Endothelial cell of umbilical vein (primary cell): Measurements from ENCODE around the gene CD247. TPM values are rescaled to one million over a fixed set of nuclear protein-coding genes. Genes with fewer than 3 reads are reported as not detected.

ENCODE experiments used
- BruUV-seq: library from RNA; stranded (reverse); fragments of 400-500 nt; replicated peaks from 2 replicates; lab custom pipeline; 2021; lab: Mats Ljungman, UMichigan
- CTCF ChIA-PET: fragments of 300-600, 350-600 bp; sonication (Branson Sonifier 250); formaldehyde crosslinking; loops from one replicate; lab custom pipeline; 2021; ENCODE audit warnings: antibody characterized with exemption, inconsistent platforms; lab: Charles Lee
- POLR2A ChIA-PET: fragments of 300-600, 350-600 bp; sonication (Branson Sonifier 250); formaldehyde crosslinking; loops from one replicate; lab custom pipeline; 2021; ENCODE audit warnings: antibody characterized with exemption, inconsistent platforms; lab: Charles Lee
- DNase-seq: peaks from one replicate; pipeline ENCODE4 v3.0.0-alpha.2; 2011; ENCODE audit warnings: low read depth, low spot score
- FAIRE-seq: peaks from 2 replicates; lab custom pipeline; 2011; peaks lifted over from hg19 to GRCh38; lab: Jason Lieb, UNC
- H2AFZ ChIP-seq: 2 replicates; pipeline ENCODE4 v1.6.0; 2012; ENCODE audit warnings: low read depth, low read length, control low read depth, inconsistent platforms
- H3K27ac ChIP-seq: 2 replicates; pipeline ENCODE4 v1.5.1; 2011; ENCODE audit warnings: low read depth, mild to moderate bottlenecking, control low read depth, low read length, moderate library complexity; ENCODE audit not compliant: insufficient read depth
- H3K27me3 ChIP-seq, 2 experiments: 2 replicates each; pipeline versions ENCODE4 v1.6.0 to v1.6.1; 2011; ENCODE audit warnings: low read length in 2 of 2, mixed read lengths in 1 of 2; ENCODE audit not compliant: control insufficient read depth in 2 of 2, insufficient read depth in 2 of 2
- H3K36me3 ChIP-seq, 2 experiments: 2 replicates in 1 of 2; 3 replicates in 1 of 2; pipeline ENCODE4 v1.5.1; 2011; ENCODE audit warnings: low read length in 2 of 2, mild to moderate bottlenecking in 1 of 2, moderate library complexity in 1 of 2; ENCODE audit not compliant: control insufficient read depth in 2 of 2, insufficient read depth in 2 of 2; ENCODE audit errors: extremely low read depth in 1 of 2
- H3K4me1 ChIP-seq: 3 replicates; pipeline ENCODE4 v1.5.1; 2011; ENCODE audit warnings: mild to moderate bottlenecking, low read length; ENCODE audit not compliant: control insufficient read depth, insufficient read depth; ENCODE audit errors: extremely low read depth
- H3K4me2 ChIP-seq: 2 replicates; pipeline ENCODE4 v1.6.1; 2011; ENCODE audit warnings: low read length, control low read depth, mixed read lengths; ENCODE audit not compliant: insufficient read depth
- H3K4me3 ChIP-seq, 3 experiments: fragments of 200-600 bp in 1 of 3; sonication (generic), shearing (Covaris generic) in 1 of 3; replicated peaks in 1 of 3; 2 replicates each; pipeline ENCODE4 v1.5.1; 2011 to 2016; ENCODE audit warnings: control low read depth in 3 of 3, low read length in 3 of 3, mild to moderate bottlenecking in 2 of 3, inconsistent platforms in 1 of 3, low read depth in 1 of 3, moderate library complexity in 1 of 3; ENCODE audit not compliant: insufficient read depth in 1 of 3
- H3K79me2 ChIP-seq: 2 replicates; pipeline ENCODE4 v1.6.0; 2012; ENCODE audit warnings: low read length, inconsistent platforms; ENCODE audit not compliant: control insufficient read depth, insufficient read depth
- H3K9ac ChIP-seq: replicated peaks from 2 replicates; pipeline ENCODE3; 2011; ENCODE audit warnings: low read length, control low read depth; ENCODE audit not compliant: insufficient read depth; ENCODE audit errors: extremely low read depth
- H3K9me1 ChIP-seq: replicated peaks from 3 replicates; pipeline ENCODE4 v1.6.0; 2011; ENCODE audit warnings: mild to moderate bottlenecking, low read length; ENCODE audit not compliant: control insufficient read depth, insufficient read depth; ENCODE audit errors: extremely low read depth
- H3K9me3 ChIP-seq: replicated peaks from 2 replicates; pipeline ENCODE4 v1.5.1; 2012; ENCODE audit warnings: low read length, inconsistent platforms; ENCODE audit not compliant: control insufficient read depth, insufficient read depth
- H4K20me1 ChIP-seq: replicated peaks from 2 replicates; pipeline ENCODE3; 2011; ENCODE audit warnings: mild to moderate bottlenecking, low read length; ENCODE audit not compliant: control insufficient read depth, insufficient read depth; ENCODE audit errors: extremely low read depth
- CTCF ChIP-seq, 2 donors: IDR thresholded peaks; 1 replicate in 1 of 2; 2 replicates in 1 of 2; pipeline ENCODE4 v1.5.1; 2011; ENCODE audit warnings: low read length in 2 of 2, mild to moderate bottlenecking in 2 of 2, moderate library complexity in 2 of 2, control low read depth in 1 of 2, inconsistent platforms in 1 of 2, low read depth in 1 of 2; ENCODE audit not compliant: insufficient read depth in 1 of 2; ENCODE audit errors: extremely low read depth in 1 of 2
- EZH2 ChIP-seq: IDR thresholded peaks from 2 replicates; pipeline ENCODE4 v1.6.1; 2012; ENCODE audit warnings: borderline replicate concordance, low read depth, mild to moderate bottlenecking, moderate library complexity, low read length, inconsistent platforms; ENCODE audit not compliant: severe bottlenecking
- FOS ChIP-seq: IDR thresholded peaks from 2 replicates; pipeline ENCODE4 v1.6.1; 2011; ENCODE audit warnings: mild to moderate bottlenecking, low read length, moderate library complexity, borderline replicate concordance; ENCODE audit not compliant: insufficient read depth
- GATA2 ChIP-seq: IDR thresholded peaks from 2 replicates; pipeline ENCODE4 v1.7.0; 2011; ENCODE audit warnings: low read depth, mild to moderate bottlenecking, moderate library complexity, mixed read lengths, low read length; ENCODE audit not compliant: insufficient read length, insufficient read depth
- JUN ChIP-seq: IDR thresholded peaks from 2 replicates; pipeline ENCODE4 v1.6.1; 2011; ENCODE audit warnings: borderline replicate concordance, low read depth; ENCODE audit not compliant: insufficient read length, insufficient read depth
- MAX ChIP-seq: IDR thresholded peaks from 2 replicates; pipeline ENCODE4 v1.6.1; 2011; ENCODE audit not compliant: insufficient read depth, insufficient read length
- MYC ChIP-seq: IDR thresholded peaks from one replicate; pipeline ENCODE4 v1.6.1; 2011; ENCODE audit warnings: mild to moderate bottlenecking, low read depth, low read length
- POLR2A ChIP-seq: IDR thresholded peaks from 2 replicates; pipeline ENCODE4 v1.6.1; 2012; ENCODE audit warnings: low read depth, mild to moderate bottlenecking, control low read depth, low read length
- POLR2AphosphoS5 ChIP-seq: IDR thresholded peaks from 2 replicates; pipeline ENCODE4 v1.6.1; 2012; ENCODE audit warnings: low read depth, mild to moderate bottlenecking, control low read depth, low read length, moderate library complexity; ENCODE audit not compliant: insufficient read depth
- dilution Hi-C: fragments of 300-500 bp; cut with MboI; formaldehyde crosslinking; loops from one replicate; pipeline ENCODE4 v1.15.0; 2019; ENCODE audit warnings: low sequenced_read_pairs; ENCODE audit not compliant: extremely low pct_ligation_motif_present
- intact Hi-C: fragments of 100-400 bp; cut with micrococcal nuclease; formaldehyde crosslinking; loops from one replicate; pipeline ENCODE4 v1.10.0; 2022
- polyA plus RNA-seq, 4 experiments: library from polyadenylated mRNA; depleted of rRNA in 3 of 4; stranded (reverse) in 3 of 4; unstranded in 1 of 4; fragments of >200 nt; gene quantifications; 2 replicates each; pipeline versions ENCODE4 v1.2.1 to v1.2.3, GENCODE V29; 2011 to 2012; ENCODE audit warnings: missing spikeins in 1 of 4
- total RNA-seq: library from RNA; stranded (reverse); gene quantifications from 2 replicates; pipeline ENCODE4 v1.2.3, GENCODE V29; 2021

CD247 gene
- total and polyA plus RNA-seq, 2 donors (not counting 3 experiments of a cell fraction or from before 2014, with no cell fraction given), result not detected

- Histone ChIP-seq H3K4me2 (no peak overlapping the region), H3K79me2 (no peaks in the 10 kb centered on the region), H2AFZ (no peak overlapping the region), H3K4me3 (no peak overlapping the region), H3K9me1 (no peaks in the 10 kb centered on the region), H3K9ac (no peak overlapping the region), H3K36me3 (no peaks in the 10 kb centered on the region), H4K20me1 (no peaks in the 10 kb centered on the region), H3K27ac (no peak overlapping the region), H3K9me3 (no peaks in the 10 kb centered on the region), H3K27me3 (peaks cover 7 to 9% of the 10 kb centered on the region in 2 experiments), H3K4me1 (no peaks in the 10 kb centered on the region)
- no TSS peak for BruUV-seq
- CTCF ChIA-PET, result no interaction called here
- no peak for DNase-seq
- intact Hi-C loops, result no loop called here
- no peak for TF ChIP-seq EZH2
- FAIRE-seq, result no peak
- dilution Hi-C loops, result no loop called here
- POLR2A ChIA-PET, result no interaction called here
Measured at GRCh38 chr1:167463080-167463479, 55.2 kb downstream of the CD247 start.

GRCh38 chr1:167462341-167462740 is 56.0 kb downstream of the CD247 start:
- Histone ChIP-seq H3K27ac (no peak overlapping the region), H3K79me2 (no peaks in the 10 kb centered on the region), H3K27me3 (peaks cover 7 to 10% of the 10 kb centered on the region in 2 experiments), H3K4me2 (no peak overlapping the region), H3K9me3 (no peaks in the 10 kb centered on the region), H3K36me3 (no peaks in the 10 kb centered on the region), H3K4me3 (no peak overlapping the region), H3K9ac (no peak overlapping the region), H3K4me1 (no peaks in the 10 kb centered on the region), H4K20me1 (no peaks in the 10 kb centered on the region), H3K9me1 (no peaks in the 10 kb centered on the region), H2AFZ (no peak overlapping the region)
- DNase-seq (no peak), FAIRE-seq (no peak)
- intact Hi-C loops (no loop called here), dilution Hi-C loops (no loop called here)
- ChIA-PET POLR2A (no interaction called here), CTCF (no interaction called here)
- no TSS peak for BruUV-seq
- TF ChIP-seq JUN, result no peak
- no peak for TF ChIP-seq GATA2
- no peak for TF ChIP-seq FOS
- TF ChIP-seq POLR2A, result no peak
- TF ChIP-seq EZH2, result no peak
- no peak for TF ChIP-seq MAX
- no peak for TF ChIP-seq POLR2AphosphoS5
- TF ChIP-seq MYC, result no peak
- no peak for TF ChIP-seq CTCF (IDR thresholded peaks at IDR 0.05; ENCODE audit: extremely low read depth in 1 of 2, insufficient read depth in 1 of 2, low read depth in 1 of 2, low read length in 2 of 2)
